Measurements from ENCODE around the gene SYNDIG1.

SYNDIG1 gene

GRCh38 chr20:24662322-24662721 is 192.9 kb downstream of the SYNDIG1 start:
- DNase-seq (ENCODE audit: low read depth): no peak
- H3K4me3 ChIP-seq (ENCODE audit: low read depth, low read length): no peak overlapping the region
- TF ChIP-seq CTCF (IDR thresholded peaks at IDR 0.05; ENCODE audit: control insufficient read depth, extremely low read depth, insufficient read depth): no peak

GRCh38 chr20:24662752-24663365 is 193.4 kb downstream of the SYNDIG1 start:
- H3K4me3 ChIP-seq (ENCODE audit: low read depth, low read length): no peak overlapping the region
- DNase-seq (ENCODE audit: low read depth): no peak

GRCh38 chr20:24663496-24663895 is 194.1 kb downstream of the SYNDIG1 start:
- no peak overlapping the region for H3K4me3 ChIP-seq (ENCODE audit: low read depth, low read length)
- no peak for DNase-seq (ENCODE audit: low read depth)
- no peak for TF ChIP-seq CTCF (IDR thresholded peaks at IDR 0.05; ENCODE audit: control insufficient read depth, extremely low read depth, insufficient read depth)

More at GRCh38 chr20:24662752-24663365, 193.4 kb downstream of the SYNDIG1 start:
- TF ChIP-seq CTCF (IDR thresholded peaks at IDR 0.05; ENCODE audit: control insufficient read depth, extremely low read depth, insufficient read depth): no peak

GRCh38 chr20:24664266-24664986 is 195.0 kb downstream of the SYNDIG1 start:
- no peak for TF ChIP-seq CTCF (IDR thresholded peaks at IDR 0.05; ENCODE audit: control insufficient read depth, extremely low read depth, insufficient read depth)

GRCh38 chr20:24665196-24665595 is 195.8 kb downstream of the SYNDIG1 start:
- DNase-seq (ENCODE audit: low read depth): no peak
- no peak overlapping the region for H3K4me3 ChIP-seq (ENCODE audit: low read depth, low read length)
- no peak for TF ChIP-seq CTCF (IDR thresholded peaks at IDR 0.05; ENCODE audit: control insufficient read depth, extremely low read depth, insufficient read depth)

More at GRCh38 chr20:24664266-24664986, 195.0 kb downstream of the SYNDIG1 start:
- no peak overlapping the region for H3K4me3 ChIP-seq (ENCODE audit: low read depth, low read length)
- no peak for DNase-seq (ENCODE audit: low read depth)

GRCh38 chr20:24665741-24666191 is 196.3 kb downstream of the SYNDIG1 start:
- no peak overlapping the region for H3K4me3 ChIP-seq (ENCODE audit: low read depth, low read length)
- TF ChIP-seq CTCF (IDR thresholded peaks at IDR 0.05; ENCODE audit: control insufficient read depth, extremely low read depth, insufficient read depth): no peak
- DNase-seq (ENCODE audit: low read depth): no peak
